SK-N-MC (cell line): Measurements from ENCODE around the gene PXDC1.

ENCODE experiments used
- EZH2 ChIP-seq: fragments of 200-600 bp; sonication (generic); IDR thresholded peaks from one replicate; pipeline ENCODE4 v1.6.1; 2017; ENCODE audit warnings: antibody characterized with exemption
- POLR2AphosphoS5 ChIP-seq: IDR thresholded peaks from 2 replicates; pipeline ENCODE4 v1.6.1; 2012; ENCODE audit warnings: mild to moderate bottlenecking, low read depth, low read length, borderline replicate concordance

GRCh38 chr6:3721810-3722621 lies 29.5 kb downstream of the PXDC1 start:
- TF ChIP-seq EZH2 (no peak), POLR2AphosphoS5 (no peak)
